ENCODE measurements around the gene ELMO1. TPM values are rescaled to one million over a fixed set of nuclear protein-coding genes. Genes with fewer than 3 reads are reported as not detected.

The ELMO1 gene
- polyA plus RNA-seq, 1 experiment = not detected

- no peak for DNase-seq (ENCODE audit: low read depth, low spot score)
- H3K9me3 ChIP-seq (ENCODE audit: control insufficient read depth, insufficient read depth, low read length) = peaks cover 31% of the 10 kb centered on the region
- TF ChIP-seq CTCF (IDR thresholded peaks at IDR 0.05; ENCODE audit: low read depth, low read length) = no peak
- no peak overlapping the region for H3K27ac ChIP-seq (ENCODE audit: low read depth, low read length)
- no peak overlapping the region for H3K4me3 ChIP-seq (ENCODE audit: low read depth, low read length)
- POLR2A ChIA-PET = no interaction called here
- CTCF ChIA-PET = no interaction called here
- no peaks in the 10 kb centered on the region for H3K27me3 ChIP-seq (ENCODE audit: control insufficient read depth, insufficient read depth, low read length)
Measured at GRCh38 chr7:37344886-37345579, 103.6 kb downstream of the ELMO1 start.

- POLR2A ChIA-PET = no interaction called here
- DNase-seq (ENCODE audit: low read depth, low spot score) = no peak
- Histone ChIP-seq H3K27me3 (ENCODE audit: control insufficient read depth, insufficient read depth, low read length) (no peaks in the 10 kb centered on the region), H3K9me3 (ENCODE audit: control insufficient read depth, insufficient read depth, low read length) (peaks cover 25% of the 10 kb centered on the region), H3K4me3 (ENCODE audit: low read depth, low read length) (no peak overlapping the region), H3K27ac (ENCODE audit: low read depth, low read length) (no peak overlapping the region)
- CTCF ChIA-PET = no interaction called here
- no peak for TF ChIP-seq CTCF (IDR thresholded peaks at IDR 0.05; ENCODE audit: low read depth, low read length)
Measured at GRCh38 chr7:37342688-37343471, 105.8 kb downstream of the ELMO1 start.

GRCh38 chr7:37342176-37342687 is 106.4 kb downstream of the ELMO1 start:
- POLR2A ChIA-PET = no interaction called here
- no peak for DNase-seq (ENCODE audit: low read depth, low spot score)
- CTCF ChIA-PET = no interaction called here
- no peak for TF ChIP-seq CTCF (IDR thresholded peaks at IDR 0.05; ENCODE audit: low read depth, low read length)
- no peaks in the 10 kb centered on the region for H3K27me3 ChIP-seq (ENCODE audit: control insufficient read depth, insufficient read depth, low read length)
- no peak overlapping the region for H3K4me3 ChIP-seq (ENCODE audit: low read depth, low read length)
- H3K9me3 ChIP-seq (ENCODE audit: control insufficient read depth, insufficient read depth, low read length) = peaks cover 28% of the 10 kb centered on the region
- no peak overlapping the region for H3K27ac ChIP-seq (ENCODE audit: low read depth, low read length)

- Histone ChIP-seq H3K4me3 (ENCODE audit: low read depth, low read length) (no peak overlapping the region), H3K9me3 (ENCODE audit: control insufficient read depth, insufficient read depth, low read length) (peaks cover 32% of the 10 kb centered on the region), H3K27me3 (ENCODE audit: control insufficient read depth, insufficient read depth, low read length) (no peaks in the 10 kb centered on the region), H3K27ac (ENCODE audit: low read depth, low read length) (no peak overlapping the region)
- CTCF ChIA-PET = no interaction called here
- no peak for TF ChIP-seq CTCF (IDR thresholded peaks at IDR 0.05; ENCODE audit: low read depth, low read length)
- POLR2A ChIA-PET = no interaction called here
- no peak for DNase-seq (ENCODE audit: low read depth, low spot score)
Measured at GRCh38 chr7:37341033-37341630, 107.5 kb downstream of the ELMO1 start.

GRCh38 chr7:37338966-37339365 is 109.7 kb downstream of the ELMO1 start:
- Histone ChIP-seq H3K27ac (ENCODE audit: low read depth, low read length) (no peak overlapping the region), H3K9me3 (ENCODE audit: control insufficient read depth, insufficient read depth, low read length) (peaks cover 40% of the 10 kb centered on the region), H3K27me3 (ENCODE audit: control insufficient read depth, insufficient read depth, low read length) (no peaks in the 10 kb centered on the region), H3K4me3 (ENCODE audit: low read depth, low read length) (no peak overlapping the region)
- ChIA-PET POLR2A (no interaction called here), CTCF (no interaction called here)
- no peak for DNase-seq (ENCODE audit: low read depth, low spot score)
- TF ChIP-seq CTCF (IDR thresholded peaks at IDR 0.05; ENCODE audit: low read depth, low read length) = no peak
